ENCODE data around the gene OPCML.

The OPCML gene

GRCh38 chr11:133529807-133530500 lies 2.3 kb downstream of the OPCML start:
- no peaks in the 10 kb centered on the region for H3K27me3 ChIP-seq (ENCODE audit: low read length)
- TF ChIP-seq EZH2phosphoT487 (conservative IDR thresholded peaks at IDR 0.05; ENCODE audit: low read length) (no peak), CTCF (IDR thresholded peaks at IDR 0.05; ENCODE audit: insufficient read depth, low read length, poor library complexity, severe bottlenecking) (no peak)
- H3K9me3 ChIP-seq (ENCODE audit: insufficient read depth, low read length) = no peaks in the 10 kb centered on the region
- H3K4me2 ChIP-seq (ENCODE audit: low read depth, low read length, poor library complexity, severe bottlenecking) = no peak overlapping the region
- no peaks in the 10 kb centered on the region for H3F3A ChIP-seq (ENCODE audit: insufficient read depth)
- H3K27ac ChIP-seq (ENCODE audit: low read depth, low read length) = no peak overlapping the region
- no peaks in the 10 kb centered on the region for H4K20me1 ChIP-seq (ENCODE audit: low read depth, low read length)
- H3K36me3 ChIP-seq (ENCODE audit: low read length) = no peaks in the 10 kb centered on the region
- H3K79me2 ChIP-seq (ENCODE audit: insufficient read depth, low read length) = no peaks in the 10 kb centered on the region
- H3K9ac ChIP-seq (ENCODE audit: low read length) = no peak overlapping the region
- H3K4me3 ChIP-seq (ENCODE audit: insufficient read depth, low read length, poor library complexity, severe bottlenecking) = no peak overlapping the region
- no peak overlapping the region for H2AFZ ChIP-seq (ENCODE audit: low read depth, low read length, severe bottlenecking)
- no peaks in the 10 kb centered on the region for H3K9me2 ChIP-seq (replicated peaks; ENCODE audit: insufficient read depth, low read length)

- Histone ChIP-seq H3K9me3 (ENCODE audit: insufficient read depth, low read length) (no peaks in the 10 kb centered on the region), H3K79me2 (ENCODE audit: insufficient read depth, low read length) (no peaks in the 10 kb centered on the region), H3K27ac (ENCODE audit: low read depth, low read length) (no peak overlapping the region), H3K9me2 (replicated peaks; ENCODE audit: insufficient read depth, low read length) (no peaks in the 10 kb centered on the region), H3F3A (ENCODE audit: insufficient read depth) (no peaks in the 10 kb centered on the region), H3K36me3 (ENCODE audit: low read length) (no peaks in the 10 kb centered on the region), H3K27me3 (ENCODE audit: low read length) (no peaks in the 10 kb centered on the region), H4K20me1 (ENCODE audit: low read depth, low read length) (no peaks in the 10 kb centered on the region), H3K9ac (ENCODE audit: low read length) (no peak overlapping the region), H3K4me2 (ENCODE audit: low read depth, low read length, poor library complexity, severe bottlenecking) (no peak overlapping the region), H3K4me3 (ENCODE audit: insufficient read depth, low read length, poor library complexity, severe bottlenecking) (no peak overlapping the region), H2AFZ (ENCODE audit: low read depth, low read length, severe bottlenecking) (no peak overlapping the region)
- TF ChIP-seq CTCF (IDR thresholded peaks at IDR 0.05; ENCODE audit: insufficient read depth, low read length, poor library complexity, severe bottlenecking) (no peak), EZH2phosphoT487 (conservative IDR thresholded peaks at IDR 0.05; ENCODE audit: low read length) (no peak)
These were observed 5.5 kb downstream of the OPCML start for GRCh38 chr11:133526790-133527189.

- no peaks in the 10 kb centered on the region for H4K20me1 ChIP-seq (ENCODE audit: low read depth, low read length)
- H3F3A ChIP-seq (ENCODE audit: insufficient read depth) = no peaks in the 10 kb centered on the region
- no peak overlapping the region for H3K4me2 ChIP-seq (ENCODE audit: low read depth, low read length, poor library complexity, severe bottlenecking)
- H3K9ac ChIP-seq (ENCODE audit: low read length) = no peak overlapping the region
- no peaks in the 10 kb centered on the region for H3K9me3 ChIP-seq (ENCODE audit: insufficient read depth, low read length)
- no peaks in the 10 kb centered on the region for H3K9me2 ChIP-seq (replicated peaks; ENCODE audit: insufficient read depth, low read length)
- no peak overlapping the region for H3K4me3 ChIP-seq (ENCODE audit: insufficient read depth, low read length, poor library complexity, severe bottlenecking)
- no peaks in the 10 kb centered on the region for H3K36me3 ChIP-seq (ENCODE audit: low read length)
- no peaks in the 10 kb centered on the region for H3K79me2 ChIP-seq (ENCODE audit: insufficient read depth, low read length)
- H3K27ac ChIP-seq (ENCODE audit: low read depth, low read length) = no peak overlapping the region
- no peak for TF ChIP-seq CTCF (IDR thresholded peaks at IDR 0.05; ENCODE audit: insufficient read depth, low read length, poor library complexity, severe bottlenecking)
- TF ChIP-seq EZH2phosphoT487 (conservative IDR thresholded peaks at IDR 0.05; ENCODE audit: low read length) = no peak
- no peaks in the 10 kb centered on the region for H3K27me3 ChIP-seq (ENCODE audit: low read length)
- H2AFZ ChIP-seq (ENCODE audit: low read depth, low read length, severe bottlenecking) = no peak overlapping the region
These were observed 6.3 kb downstream of the OPCML start for GRCh38 chr11:133525976-133526375.
